ENCODE data around the gene ITGBL1. TPM values are rescaled to one million over a fixed set of nuclear protein-coding genes. Genes with fewer than 3 reads are reported as not detected.

The ITGBL1 gene
- not detected for total RNA-seq

DNA sequence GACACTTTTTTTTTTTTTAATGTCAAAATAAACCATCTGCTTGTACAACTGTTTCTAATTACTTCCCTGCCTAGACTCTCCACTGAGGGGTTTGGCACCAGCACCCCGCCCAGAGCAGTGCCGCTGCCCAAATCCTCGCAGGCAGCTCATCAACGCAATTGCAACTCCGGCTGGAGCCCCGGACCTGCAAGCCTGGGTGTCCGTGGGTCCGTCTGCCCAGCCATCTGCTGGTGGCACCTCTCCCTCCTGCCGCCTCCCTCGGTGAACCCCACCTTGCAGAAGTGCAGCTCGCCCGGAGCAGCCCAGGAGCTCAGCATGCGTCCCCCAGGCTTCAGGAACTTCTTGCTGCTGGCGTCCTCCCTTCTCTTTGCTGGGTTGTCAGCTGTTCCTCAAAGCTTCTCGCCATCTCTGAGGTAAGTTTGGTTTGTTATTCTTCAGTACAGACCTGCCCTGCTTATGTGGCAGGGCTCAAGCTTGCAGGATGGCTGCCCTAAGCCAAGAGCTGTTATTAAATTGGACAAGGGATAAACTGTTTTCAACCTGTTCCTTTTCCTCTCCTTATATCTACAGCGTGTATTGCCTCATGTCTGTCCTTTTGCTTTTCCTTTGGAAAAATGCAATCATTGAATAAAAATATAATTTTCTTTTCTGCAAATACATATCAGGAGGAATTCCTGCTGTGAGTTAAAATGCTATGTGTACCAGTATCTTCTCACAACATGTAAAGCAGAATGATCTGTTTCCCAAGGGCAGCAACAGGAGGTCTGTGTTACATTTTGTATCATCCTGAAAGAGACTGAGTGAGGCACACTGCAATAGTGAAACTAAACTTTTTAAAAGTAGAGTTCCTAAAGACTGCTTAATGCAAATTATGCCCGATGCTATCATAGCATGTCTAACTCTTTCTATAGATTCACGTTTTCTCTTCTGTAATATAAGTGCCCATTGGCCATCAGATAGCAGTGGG, at the start of gene ITGBL1:
Gene ITGBL1 (plus strand): TSS at position 157 of the 967 bp plus-strand sequence. CDS start 159 bp downstream, at position 316.

GRCh38 chr13:101416181-101417042, 36.1 kb upstream of the ITGBL1 start, which contains the start of gene NALCN:
Gene NALCN (minus strand): TSS chr13:101416508. CDS start chr13:101399126, 17,382 bp downstream.

Other genes starting within 250 kb of the ITGBL1 start
- not detected for gene NALCN, start 36.2 kb upstream of the ITGBL1 start, total RNA-seq